Smooth muscle cell (in vitro differentiated cells): ENCODE data around the gene CAPN8. TPM values are rescaled to one million over a fixed set of nuclear protein-coding genes. Genes with fewer than 3 reads are reported as not detected.

Experiments
- DNase-seq: peaks from one replicate; lab custom pipeline; 2025; ENCODE audit not compliant: unreplicated experiment; lab: John Stamatoyannopoulos, UW
- H2AFZ ChIP-seq: fragments of 200-600 bp; sonication (generic); 2 replicates; pipeline ENCODE4 v1.6.0; 2016; ENCODE audit warnings: antibody characterized with exemption, low read depth, mild to moderate bottlenecking
- H3F3A ChIP-seq: fragments of 200-600 bp; sonication (generic); 2 replicates; pipeline ENCODE4 v1.6.0; 2017; ENCODE audit warnings: antibody characterized with exemption, low read depth
- H3K27ac ChIP-seq: fragments of 200-600 bp; sonication (generic); 2 replicates; pipeline ENCODE4 v1.5.1; 2016; ENCODE audit warnings: low read depth, mild to moderate bottlenecking
- H3K27me3 ChIP-seq: fragments of 200-600 bp; sonication (generic); 2 replicates; pipeline ENCODE4 v1.6.1; 2016; ENCODE audit warnings: low read depth, mild to moderate bottlenecking
- H3K36me3 ChIP-seq: fragments of 200-600 bp; sonication (generic); 2 replicates; pipeline ENCODE4 v1.5.1; 2016; ENCODE audit warnings: low read depth
- H3K4me1 ChIP-seq: fragments of 200-600 bp; sonication (generic); 2 replicates; pipeline ENCODE4 v1.5.1; 2016; ENCODE audit warnings: low read depth
- H3K4me2 ChIP-seq: fragments of 200-600 bp; sonication (generic); 2 replicates; pipeline ENCODE4 v1.6.0; 2016; ENCODE audit warnings: mild to moderate bottlenecking
- H3K4me3 ChIP-seq: fragments of 200-600 bp; sonication (generic); 2 replicates; pipeline ENCODE4 v1.5.1; 2016; ENCODE audit warnings: mild to moderate bottlenecking
- H3K79me2 ChIP-seq: fragments of 200-600 bp; sonication (generic); 2 replicates; pipeline ENCODE4 v1.6.0; 2016; ENCODE audit warnings: low read depth, mild to moderate bottlenecking
- H3K9ac ChIP-seq: fragments of 200-600 bp; sonication (generic); 2 replicates; pipeline ENCODE4 v1.6.0; 2016; ENCODE audit warnings: low read depth
- H3K9me3 ChIP-seq: fragments of 200-600 bp; sonication (generic); replicated peaks from 2 replicates; pipeline ENCODE4 v1.5.1; 2016; ENCODE audit warnings: low read depth
- H4K20me1 ChIP-seq: fragments of 200-600 bp; sonication (generic); 2 replicates; pipeline ENCODE4 v1.6.0; 2016; ENCODE audit warnings: low read depth
- CTCF ChIP-seq: fragments of 200-600 bp; sonication (generic); IDR thresholded peaks from 2 replicates; pipeline ENCODE4 v1.5.1; 2017; ENCODE audit warnings: borderline replicate concordance, mild to moderate bottlenecking, antibody characterized with exemption; ENCODE audit not compliant: insufficient read depth, poor library complexity, severe bottlenecking
- WGBS: methylation state at CpG from one replicate; pipeline ENCODE4 v1.1.7; 2016; ENCODE audit warnings: low lambda C conversion rate; 5-methylcytosine and 5-hydroxymethylcytosine counted together
- polyA plus RNA-seq: library from polyadenylated mRNA; unstranded; fragments of >200 nt; fragmentation: Nextera tagmentation; extraction: Ambion mirVana; gene quantifications from 2 replicates; pipeline ENCODE4 v1.2.1, GENCODE V29; 2016
- total RNA-seq: library from RNA; depleted of rRNA; stranded (reverse); fragments of >200 nt; gene quantifications from 2 replicates; pipeline ENCODE4 v1.2.3, GENCODE V29; 2014

Gene CAPN8
- total and polyA plus RNA-seq, 2 experiments from 2014 or later, result not detected

- Histone ChIP-seq H3K79me2 (no peaks in the 10 kb centered on the region), H3K4me2 (peak overlapping the region; percentile 74), H2AFZ (no peak overlapping the region), H3K9ac (no peak overlapping the region), H3K4me1 (peaks cover 16% of the 10 kb centered on the region), H3K27me3 (no peaks in the 10 kb centered on the region), H3K36me3 (no peaks in the 10 kb centered on the region), H3K9me3 (no peaks in the 10 kb centered on the region), H3F3A (no peaks in the 10 kb centered on the region), H4K20me1 (no peaks in the 10 kb centered on the region), H3K4me3 (no peak overlapping the region), H3K27ac (peak overlapping the region; percentile 87)
- TF ChIP-seq CTCF, result no peak
- no peak for DNase-seq
- WGBS, result 26% methylated on average over 9 of the region's 9 CpGs
These were observed 45.1 kb downstream of the CAPN8 start for GRCh38 chr1:223620297-223620897.

- H3K27me3 ChIP-seq, result no peaks in the 10 kb centered on the region
- TF ChIP-seq CTCF, result no peak
- no peak for DNase-seq
- H3K79me2 ChIP-seq, result no peaks in the 10 kb centered on the region
- no peak overlapping the region for H2AFZ ChIP-seq
- no peaks in the 10 kb centered on the region for H3K36me3 ChIP-seq
- H3K9ac ChIP-seq, result no peak overlapping the region
- no peak overlapping the region for H3K4me3 ChIP-seq
- 94% methylated on average over 5 of the region's 5 CpGs for WGBS
- H3K9me3 ChIP-seq, result no peaks in the 10 kb centered on the region
- H3F3A ChIP-seq, result no peaks in the 10 kb centered on the region
- peaks cover 16% of the 10 kb centered on the region for H3K4me1 ChIP-seq
- no peak overlapping the region for H3K27ac ChIP-seq
- no peaks in the 10 kb centered on the region for H4K20me1 ChIP-seq
- no peak overlapping the region for H3K4me2 ChIP-seq
These were observed 46.8 kb downstream of the CAPN8 start for GRCh38 chr1:223618680-223619079.

- no peak overlapping the region for H3K4me2 ChIP-seq
- H3K4me1 ChIP-seq, result peaks cover 16% of the 10 kb centered on the region
- no peaks in the 10 kb centered on the region for H3K9me3 ChIP-seq
- H3K9ac ChIP-seq, result no peak overlapping the region
- no peaks in the 10 kb centered on the region for H3K79me2 ChIP-seq
- no peak for TF ChIP-seq CTCF
- DNase-seq, result no peak
- no peak overlapping the region for H3K4me3 ChIP-seq
- H3K27me3 ChIP-seq, result no peaks in the 10 kb centered on the region
- no peaks in the 10 kb centered on the region for H4K20me1 ChIP-seq
- no peaks in the 10 kb centered on the region for H3F3A ChIP-seq
- no peak overlapping the region for H3K27ac ChIP-seq
- 91% methylated on average over 4 of the region's 4 CpGs for WGBS
- no peak overlapping the region for H2AFZ ChIP-seq
- H3K36me3 ChIP-seq, result no peaks in the 10 kb centered on the region
These were observed 48.0 kb downstream of the CAPN8 start for GRCh38 chr1:223617323-223618070.

- DNase-seq, result no peak
- Histone ChIP-seq H3K9me3 (no peaks in the 10 kb centered on the region), H3F3A (no peaks in the 10 kb centered on the region), H3K27ac (no peak overlapping the region), H3K9ac (no peak overlapping the region), H3K4me2 (no peak overlapping the region), H3K36me3 (no peaks in the 10 kb centered on the region), H2AFZ (no peak overlapping the region), H3K4me3 (no peak overlapping the region), H3K4me1 (peaks cover 7% of the 10 kb centered on the region), H3K27me3 (no peaks in the 10 kb centered on the region), H3K79me2 (no peaks in the 10 kb centered on the region), H4K20me1 (no peaks in the 10 kb centered on the region)
- WGBS, result 89% methylated on average over 4 of the region's 4 CpGs
- TF ChIP-seq CTCF, result no peak
These were observed 48.9 kb downstream of the CAPN8 start for GRCh38 chr1:223616586-223616985.
